Measurements from ENCODE around the gene CAPN9.
A peak's percentile ranks its signal among the peaks of the same experiment; 100 is the strongest.
"Not testable (repeated sequence)": the region's sequence is repeated elsewhere in the genome, so short reads cannot be mapped to it uniquely, and the experiment has no call there.

CAPN9 gene

GRCh38 chr1:230749150-230749549 lies 2.0 kb downstream of the CAPN9 start:
- no peak for DNase-seq

- no peak for DNase-seq
These were observed 2.4 kb downstream of the CAPN9 start for GRCh38 chr1:230749635-230750034.

DNA sequence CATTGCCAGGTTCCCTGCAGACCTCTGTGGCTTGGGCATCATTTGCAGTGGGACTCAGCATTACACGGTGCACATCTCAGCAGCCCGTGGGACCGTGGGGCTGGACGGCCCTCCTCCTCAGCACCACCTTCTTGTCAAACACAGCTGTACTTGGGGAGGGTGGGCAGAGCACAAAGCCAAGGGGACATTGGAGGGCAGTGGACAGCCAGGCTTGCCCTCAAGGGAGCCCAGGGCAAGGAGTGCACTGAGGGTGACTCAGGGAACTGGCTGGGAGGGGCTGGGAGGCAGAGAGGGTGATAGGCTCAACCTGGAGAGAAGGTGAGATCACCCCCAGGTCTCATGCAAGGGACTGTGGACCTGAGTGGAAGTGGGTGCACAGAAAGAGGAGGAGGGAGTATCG lies 3.4 kb downstream of the CAPN9 start:
- DNase-seq: no peak

- DNase-seq: no peak
These were observed 3.9 kb downstream of the CAPN9 start for GRCh38 chr1:230750986-230751625.

DNA sequence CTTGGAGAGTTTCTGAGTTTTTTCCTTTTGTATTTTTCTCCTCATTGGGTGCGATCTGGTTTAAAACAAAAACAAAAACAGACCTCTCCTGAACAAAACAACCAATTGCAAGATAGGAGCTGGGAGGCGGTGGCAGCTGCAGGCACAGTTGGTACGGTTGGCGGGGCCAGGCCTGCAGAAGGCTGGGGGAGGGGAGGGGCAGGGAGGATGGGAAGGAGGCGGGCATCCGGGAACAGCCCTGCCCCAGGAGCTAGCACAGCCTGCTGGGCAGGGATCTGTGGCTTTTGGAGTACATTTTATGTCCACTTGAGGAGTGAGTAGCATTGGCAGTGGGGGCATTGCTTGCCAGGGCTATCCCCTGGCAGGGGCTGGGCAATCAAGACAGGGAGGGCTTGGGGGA lies 5.2 kb downstream of the CAPN9 start:
- peak; percentile 90 for DNase-seq

- DNase-seq: no peak
These were observed 6.0 kb downstream of the CAPN9 start for GRCh38 chr1:230753191-230753585.

DNA sequence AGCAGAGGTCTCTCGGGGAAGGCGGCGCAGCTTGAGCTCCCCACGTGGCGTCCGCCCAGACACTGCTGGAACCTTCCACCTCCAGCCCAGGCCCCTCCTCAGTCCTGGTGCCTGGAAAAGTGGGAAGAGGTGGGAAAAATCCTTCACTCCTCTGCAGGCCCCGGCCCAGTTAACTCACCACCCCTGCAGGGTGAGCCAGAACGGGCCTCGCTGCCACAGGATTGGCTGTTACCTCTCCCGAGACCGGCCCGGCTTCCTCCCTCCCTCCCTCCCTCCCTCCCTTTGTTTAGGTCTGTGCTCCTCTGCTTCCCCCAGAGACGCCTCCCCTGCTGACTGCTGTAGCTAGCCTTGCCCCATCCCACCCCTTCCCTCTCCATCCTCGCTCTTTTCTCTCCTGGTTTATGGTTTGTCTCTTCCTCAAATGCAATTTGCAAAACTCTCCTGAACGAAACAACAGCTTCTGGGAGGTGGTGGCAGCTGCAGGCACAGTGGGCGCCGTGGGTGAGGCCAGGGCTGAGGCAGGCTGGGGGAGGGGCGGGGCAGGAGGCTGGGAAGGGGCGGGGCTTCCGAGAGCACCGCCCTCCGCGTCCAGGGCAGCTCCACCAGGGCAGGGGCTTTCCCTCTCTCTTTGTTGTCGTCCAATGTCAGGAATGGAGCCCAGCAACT lies 6.5 kb downstream of the CAPN9 start:
- peak; percentile 59 for DNase-seq

GRCh38 chr1:230754796-230755195 lies 7.6 kb downstream of the CAPN9 start:
- no peak for DNase-seq

DNA sequence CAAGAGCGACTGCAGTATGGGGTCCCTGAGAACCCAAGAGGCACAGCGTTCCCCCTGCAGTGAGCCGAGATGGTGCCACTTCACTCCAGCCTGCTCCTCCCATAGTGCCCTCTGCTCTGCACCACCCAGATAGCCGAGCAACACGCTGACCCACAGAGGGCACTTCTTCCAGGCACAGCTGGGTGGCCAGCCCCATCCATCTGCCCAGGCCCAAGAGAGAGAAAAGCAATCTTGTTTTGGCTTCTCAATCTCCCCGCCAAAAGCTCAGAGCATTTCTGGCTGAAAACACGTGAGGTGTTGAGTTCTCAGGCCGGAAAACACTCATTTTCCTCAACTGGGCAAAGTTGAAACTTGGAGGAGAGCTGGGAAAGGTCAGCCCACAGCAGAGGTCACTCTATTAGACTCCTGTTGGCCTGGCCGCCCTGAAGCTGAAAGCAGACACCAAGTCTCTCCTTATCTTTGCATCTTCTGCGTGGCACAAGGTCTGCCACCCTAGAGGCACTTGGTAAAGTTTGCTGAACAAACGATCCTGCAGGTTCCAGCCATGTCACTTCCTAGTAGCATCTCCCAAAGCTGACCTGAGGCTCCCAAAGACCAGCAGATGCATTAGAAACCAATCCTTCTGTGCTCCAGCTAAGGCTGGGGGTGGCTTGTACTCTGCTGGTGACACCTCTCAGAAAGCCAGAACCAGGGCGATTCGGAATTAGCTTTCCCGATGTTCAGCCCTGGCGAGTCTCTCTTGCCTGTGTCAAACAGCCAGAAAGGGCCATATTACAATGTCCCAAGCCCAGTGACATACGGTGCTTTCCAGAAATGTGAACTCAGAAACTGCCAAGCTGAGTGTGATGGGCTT lies 10.9 kb downstream of the CAPN9 start:
- DNase-seq: no peak

DNA sequence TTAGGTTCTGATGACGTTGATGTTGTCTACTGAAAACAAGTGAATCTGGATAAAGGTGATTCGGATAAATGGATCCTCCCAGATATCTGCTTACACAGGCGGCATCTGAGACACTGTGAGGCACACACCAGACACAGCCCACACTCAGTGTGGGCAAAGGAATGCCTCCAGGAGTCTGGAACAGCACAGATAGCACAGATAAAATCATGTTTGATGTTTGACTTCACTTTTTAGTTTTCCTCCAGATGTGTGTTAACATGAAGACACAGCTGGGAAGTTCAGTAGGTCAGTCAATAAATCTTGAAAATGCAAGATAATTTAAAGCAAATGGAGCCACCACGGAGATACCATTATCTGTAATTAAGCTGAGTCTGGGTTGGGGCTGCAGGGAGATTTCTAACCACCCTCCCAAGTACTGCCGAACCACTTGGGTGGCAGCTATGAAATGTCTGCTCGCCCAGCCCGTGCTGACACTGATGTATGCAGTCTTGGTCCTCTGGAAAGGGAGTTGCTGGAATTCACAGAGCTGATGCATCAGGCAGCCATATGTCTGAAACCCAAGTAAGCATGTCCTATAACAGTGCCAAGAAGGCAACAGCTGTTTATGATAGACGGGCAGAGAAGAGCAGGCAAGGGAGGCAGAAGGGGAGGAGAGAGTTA lies 11.7 kb downstream of the CAPN9 start:
- DNase-seq: no peak

DNA sequence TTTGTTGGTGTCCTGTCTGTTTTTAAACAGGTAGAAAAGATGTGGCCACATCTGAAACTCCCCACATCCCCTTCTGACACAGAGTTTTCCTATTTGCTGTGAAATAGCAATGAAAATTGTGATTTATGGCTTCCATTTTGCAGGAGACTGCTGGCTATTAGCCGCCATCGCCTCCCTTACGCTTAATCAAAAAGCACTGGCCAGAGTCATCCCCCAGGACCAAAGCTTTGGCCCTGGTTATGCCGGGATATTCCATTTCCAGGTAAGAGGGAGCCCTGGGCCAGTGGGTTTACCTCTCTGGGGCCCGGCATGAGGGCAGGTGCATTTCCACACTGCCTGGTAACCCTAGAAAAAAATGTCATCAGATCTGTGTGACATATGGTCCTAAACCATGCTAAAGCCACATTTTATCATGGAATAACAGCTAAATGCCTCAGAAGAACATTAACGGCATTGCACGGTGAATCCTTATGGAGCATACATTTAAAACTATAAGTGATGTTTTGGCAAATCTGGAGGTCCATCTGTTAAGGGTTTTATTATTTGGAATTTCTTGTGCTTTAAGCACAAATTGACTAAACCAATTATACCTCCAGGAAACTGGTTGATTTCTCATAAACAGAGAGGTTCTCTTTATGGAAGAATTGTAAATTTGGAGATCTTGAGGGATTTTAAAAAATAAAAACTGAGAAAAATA lies 12.3 kb downstream of the CAPN9 start:
- DNase-seq: no peak

DNA sequence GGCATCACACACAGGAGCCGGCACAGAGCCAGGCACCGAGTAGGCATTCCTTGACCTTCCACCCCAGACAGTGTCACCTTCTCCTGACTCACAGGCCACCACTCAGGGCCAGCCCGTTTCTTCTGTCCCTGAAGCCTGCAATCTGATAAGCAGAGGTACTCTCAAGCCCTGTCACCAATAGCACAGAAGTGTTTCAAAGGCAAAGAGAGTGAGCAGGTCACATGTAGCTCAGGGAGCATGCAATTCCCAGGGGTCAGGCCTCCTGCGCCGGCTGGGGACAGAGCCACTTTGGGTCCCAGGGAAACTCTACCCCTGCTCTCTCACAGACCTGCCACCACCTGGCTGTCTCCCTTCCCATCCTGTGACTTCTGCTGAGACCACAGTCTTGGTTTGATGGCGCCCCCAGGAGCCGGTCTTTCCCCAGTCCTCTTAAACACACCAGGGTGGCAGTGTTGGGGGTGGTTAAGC lies 13.2 kb downstream of the CAPN9 start:
- DNase-seq: no peak

DNA sequence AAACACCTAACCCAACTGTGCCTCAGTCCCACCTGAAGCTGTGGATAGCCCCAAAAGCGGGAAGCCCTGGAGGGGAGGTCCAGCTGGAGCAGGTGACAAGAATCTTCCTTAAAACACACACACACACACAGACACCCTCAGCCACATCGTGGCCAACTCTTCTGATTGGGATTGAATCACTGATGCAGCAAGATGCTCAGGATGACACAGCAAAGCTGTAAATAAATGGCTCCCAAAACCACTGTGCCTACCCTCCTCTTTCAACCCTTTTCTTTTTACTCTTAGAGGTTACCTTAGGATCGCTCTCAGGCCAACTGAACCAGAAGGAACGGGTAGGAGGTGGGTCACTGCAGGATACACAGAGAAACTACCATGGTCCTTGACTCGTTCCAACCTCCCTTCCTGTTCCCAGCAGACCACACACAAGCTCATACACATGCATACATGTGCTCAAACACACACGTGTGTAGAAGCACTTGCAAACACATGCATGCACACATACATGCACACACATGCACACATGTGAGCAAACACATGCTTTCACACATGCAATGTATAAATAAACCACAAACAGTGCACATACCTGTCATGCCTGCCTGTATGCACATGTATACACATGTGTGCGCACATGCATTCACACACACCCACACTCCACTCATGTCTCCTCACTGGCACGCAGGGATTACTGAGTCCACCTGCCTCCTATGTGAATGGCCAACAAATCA lies 14.4 kb downstream of the CAPN9 start:
- DNase-seq: no peak

DNA sequence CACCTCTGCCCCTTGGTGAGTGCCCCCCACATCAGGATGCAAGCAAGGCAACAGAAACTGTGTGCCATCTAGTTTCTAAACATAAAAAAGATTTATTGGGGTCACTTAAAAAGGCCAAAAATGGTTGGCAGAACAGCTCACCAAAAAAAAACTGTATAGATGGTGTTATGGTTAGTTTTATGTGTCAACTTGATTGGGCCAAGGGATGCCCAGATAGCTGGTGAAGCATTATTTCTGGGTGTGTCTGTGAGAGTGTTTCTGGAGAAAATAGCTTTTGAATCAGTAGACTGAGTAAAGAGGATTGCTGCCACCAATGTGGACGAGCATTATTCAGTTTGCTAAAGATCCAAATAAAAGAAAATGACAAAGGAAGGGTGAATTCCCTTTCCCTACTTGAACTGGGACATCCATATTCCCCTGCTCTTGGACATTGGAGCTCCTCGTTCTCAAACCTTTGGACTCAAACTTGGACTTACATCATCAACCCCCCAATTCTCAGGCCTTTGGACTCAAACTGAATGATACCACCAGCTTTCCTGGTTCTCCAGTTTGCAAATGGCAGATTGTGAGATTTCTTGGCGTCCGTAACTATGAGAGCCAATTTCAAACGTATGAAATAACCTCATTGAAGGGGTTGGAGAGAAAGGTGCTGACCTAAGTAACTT lies 16.9 kb downstream of the CAPN9 start:
- DNase-seq: no peak

GRCh38 chr1:230766318-230766717 lies 19.1 kb downstream of the CAPN9 start:
- no peak for DNase-seq

GRCh38 chr1:230767859-230768612 lies 20.8 kb downstream of the CAPN9 start:
- DNase-seq: not testable (repeated sequence)

- DNase-seq: no peak
These were observed 21.8 kb downstream of the CAPN9 start for GRCh38 chr1:230768903-230769570.

DNA sequence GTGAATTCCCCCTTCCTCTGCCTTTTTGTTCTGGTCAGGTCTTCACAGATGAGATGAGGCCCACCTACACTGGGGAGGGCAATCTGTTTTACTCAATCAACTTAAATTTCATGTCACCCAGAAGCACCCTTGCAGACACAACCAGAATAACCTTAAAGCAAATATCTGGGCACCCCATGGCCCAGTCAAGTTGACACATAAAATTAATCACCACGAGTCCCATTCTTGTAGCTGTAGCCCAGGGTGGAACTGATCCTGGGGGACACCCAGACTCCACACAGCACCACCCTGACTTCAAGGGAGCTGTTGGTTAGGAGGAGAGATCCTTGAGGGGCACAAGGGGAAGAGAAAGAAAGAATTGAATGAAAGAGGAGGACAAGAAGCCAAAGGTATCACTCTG lies 23.1 kb downstream of the CAPN9 start:
- DNase-seq: no peak

GRCh38 chr1:230771773-230772354 lies 24.7 kb downstream of the CAPN9 start:
- no peak for DNase-seq

Measured in midbrain (tissue), 1 donor.